ENCODE results near the gene ATP8A2. TPM values are rescaled to one million over a fixed set of nuclear protein-coding genes. Genes with fewer than 3 reads are reported as not detected.

Gene ATP8A2
- total RNA-seq, 1 donor from 2014 or later = 39.1 TPM

- no peak overlapping the region for H3K4me3 Mint-ChIP-seq
- peaks cover 30% of the 10 kb centered on the region for H3K9me3 Mint-ChIP-seq
- H3K36me3 Mint-ChIP-seq = peaks cover 21% of the 10 kb centered on the region
- no peak overlapping the region for H3K27ac Mint-ChIP-seq
- H3K4me1 Mint-ChIP-seq = peaks cover 19% of the 10 kb centered on the region
- TF ChIP-seq CTCF (IDR thresholded peaks at IDR 0.05; ENCODE audit: unreplicated experiment) = no peak
- no peaks in the 10 kb centered on the region for H3K27me3 Mint-ChIP-seq (ENCODE audit: low read depth)
- no peak for DNase-seq (ENCODE audit: low spot score in 2 of 2, unreplicated experiment in 2 of 2)
Measured at GRCh38 chr13:25899952-25900351, 528.2 kb downstream of the ATP8A2 start.

GRCh38 chr13:25901460-25902376 lies 529.9 kb downstream of the ATP8A2 start:
- Mint-ChIP-seq H3K4me1 (peaks cover 19% of the 10 kb centered on the region), H3K27ac (peak overlapping the region; percentile 52), H3K27me3 (ENCODE audit: low read depth) (no peaks in the 10 kb centered on the region), H3K36me3 (peaks cover 14% of the 10 kb centered on the region), H3K9me3 (peaks cover 21% of the 10 kb centered on the region), H3K4me3 (no peak overlapping the region)
- no peak for DNase-seq (ENCODE audit: low spot score in 2 of 2, unreplicated experiment in 2 of 2)
- TF ChIP-seq CTCF (IDR thresholded peaks at IDR 0.05; ENCODE audit: unreplicated experiment) = no peak

- H3K9me3 Mint-ChIP-seq = peaks cover 18% of the 10 kb centered on the region
- DNase-seq (ENCODE audit: low spot score in 2 of 2, unreplicated experiment in 2 of 2) = no peak
- no peak overlapping the region for H3K27ac Mint-ChIP-seq
- H3K27me3 Mint-ChIP-seq (ENCODE audit: low read depth) = no peaks in the 10 kb centered on the region
- H3K4me3 Mint-ChIP-seq = no peak overlapping the region
- peaks cover 19% of the 10 kb centered on the region for H3K4me1 Mint-ChIP-seq
- H3K36me3 Mint-ChIP-seq = peaks cover 14% of the 10 kb centered on the region
- TF ChIP-seq CTCF (IDR thresholded peaks at IDR 0.05; ENCODE audit: unreplicated experiment) = no peak
Measured at GRCh38 chr13:25902455-25902854, 530.7 kb downstream of the ATP8A2 start.

GRCh38 chr13:25902891-25903341 lies 531.1 kb downstream of the ATP8A2 start:
- Mint-ChIP-seq H3K4me3 (no peak overlapping the region), H3K27ac (no peak overlapping the region), H3K27me3 (ENCODE audit: low read depth) (no peaks in the 10 kb centered on the region), H3K4me1 (peaks cover 19% of the 10 kb centered on the region), H3K9me3 (peaks cover 14% of the 10 kb centered on the region), H3K36me3 (peaks cover 11% of the 10 kb centered on the region)
- no peak for TF ChIP-seq CTCF (IDR thresholded peaks at IDR 0.05; ENCODE audit: unreplicated experiment)
- no peak for DNase-seq (ENCODE audit: low spot score in 2 of 2, unreplicated experiment in 2 of 2)

- Mint-ChIP-seq H3K27me3 (ENCODE audit: low read depth) (no peaks in the 10 kb centered on the region), H3K36me3 (no peaks in the 10 kb centered on the region), H3K4me1 (peaks cover 19% of the 10 kb centered on the region), H3K4me3 (no peak overlapping the region), H3K27ac (no peak overlapping the region), H3K9me3 (peaks cover 4% of the 10 kb centered on the region)
- no peak for DNase-seq (ENCODE audit: low spot score in 2 of 2, unreplicated experiment in 2 of 2)
- TF ChIP-seq CTCF (IDR thresholded peaks at IDR 0.05; ENCODE audit: unreplicated experiment) = no peak
Measured at GRCh38 chr13:25904830-25905229, 533.1 kb downstream of the ATP8A2 start.

Measured in mesothelial cell of epicardium (in vitro differentiated cells).